Mesenteric fat pad (tissue), 1 donor: Measurements from ENCODE around the gene TFDP1. TPM values are rescaled to one million over a fixed set of nuclear protein-coding genes. Genes with fewer than 3 reads are reported as not detected.

Source experiments
- DNase-seq: peaks from one replicate; pipeline ENCODE4 v3.0.0-alpha.2; 2020; ENCODE audit warnings: low spot score
- total RNA-seq: library from RNA; stranded (reverse); fragmentation: NEBNext Ultra II Directional; extraction: Animal tissue kit (Norgen Biotek cat#: 25700); gene quantifications from one replicate; pipeline ENCODE4 v1.2.1, GENCODE V29; 2021
- donor health status: DM: yes; HTN: yes; CAD: no.

Gene TFDP1
- total RNA-seq, 1 donor from 2014 or later = 66.4 TPM

- peak; percentile 82 for DNase-seq
Measured at GRCh38 chr13:113548778-113549621, 35.6 kb upstream of the TFDP1 start.

- peak; percentile 47 for DNase-seq
Measured at GRCh38 chr13:113550453-113550852, 34.1 kb upstream of the TFDP1 start.

DNA sequence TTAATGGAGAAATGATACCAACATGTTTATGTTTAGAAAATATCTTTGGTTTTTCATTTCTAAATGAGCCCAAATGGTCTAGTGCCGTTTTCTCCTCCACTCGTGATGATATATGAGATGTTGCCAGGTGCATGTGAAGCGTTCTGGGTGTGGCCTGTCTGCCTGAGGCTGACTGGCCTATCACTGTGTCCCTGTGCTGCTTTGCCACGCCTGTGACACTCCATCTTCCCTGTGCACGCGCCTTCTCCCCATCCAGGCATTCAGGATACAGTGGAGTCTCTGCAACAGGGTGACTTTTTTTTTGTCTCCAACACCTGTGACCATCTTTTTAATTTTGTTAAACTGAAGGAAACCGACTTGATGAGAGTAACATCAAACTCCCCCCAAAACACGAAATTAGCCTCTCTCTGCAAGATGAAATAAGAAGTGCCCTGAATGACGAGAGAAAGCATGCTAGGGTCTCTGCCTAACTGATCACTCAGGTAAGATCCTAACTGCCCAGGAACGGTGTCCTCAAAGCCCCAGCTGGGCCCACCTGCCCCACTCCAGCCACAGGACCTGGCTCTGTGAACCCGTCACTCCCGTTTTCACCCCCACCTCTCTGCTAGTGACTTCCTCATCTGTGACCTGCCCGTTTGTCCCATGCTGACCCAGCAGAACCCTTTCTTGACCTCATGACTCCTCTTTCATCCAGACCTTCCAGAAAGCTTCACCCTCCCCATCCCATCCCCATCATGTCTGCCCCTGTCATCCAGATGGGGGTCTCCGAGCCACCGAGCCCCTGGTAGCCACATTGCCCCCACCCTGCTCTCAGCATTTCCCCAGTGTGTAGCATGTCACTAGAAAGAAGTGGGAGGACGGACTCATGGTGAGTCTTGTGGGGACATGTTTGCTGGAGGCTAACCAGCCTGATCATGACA is 33.2 kb upstream of the TFDP1 start:
- peak; percentile 59 for DNase-seq

DNA sequence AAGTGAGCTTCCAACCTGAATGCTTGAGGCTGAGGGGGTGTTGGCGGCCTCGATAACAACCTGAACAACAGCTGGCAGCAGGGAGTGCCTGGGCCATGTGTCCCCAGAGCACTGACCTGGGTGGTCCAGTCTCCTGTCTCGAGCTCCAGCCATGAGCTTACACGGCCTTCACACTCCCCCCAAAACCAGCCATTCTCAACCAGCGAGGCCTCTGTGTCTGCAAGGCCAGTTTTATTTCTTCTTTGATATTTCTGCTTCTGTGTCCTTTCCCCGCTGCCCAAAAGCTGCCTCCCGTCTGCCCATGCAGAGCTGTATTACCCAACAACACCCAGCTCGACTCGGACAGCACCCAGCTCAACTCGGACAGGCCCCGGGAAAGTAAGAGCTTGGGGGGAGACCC is 32.5 kb upstream of the TFDP1 start:
- peak; percentile 49 for DNase-seq

DNA sequence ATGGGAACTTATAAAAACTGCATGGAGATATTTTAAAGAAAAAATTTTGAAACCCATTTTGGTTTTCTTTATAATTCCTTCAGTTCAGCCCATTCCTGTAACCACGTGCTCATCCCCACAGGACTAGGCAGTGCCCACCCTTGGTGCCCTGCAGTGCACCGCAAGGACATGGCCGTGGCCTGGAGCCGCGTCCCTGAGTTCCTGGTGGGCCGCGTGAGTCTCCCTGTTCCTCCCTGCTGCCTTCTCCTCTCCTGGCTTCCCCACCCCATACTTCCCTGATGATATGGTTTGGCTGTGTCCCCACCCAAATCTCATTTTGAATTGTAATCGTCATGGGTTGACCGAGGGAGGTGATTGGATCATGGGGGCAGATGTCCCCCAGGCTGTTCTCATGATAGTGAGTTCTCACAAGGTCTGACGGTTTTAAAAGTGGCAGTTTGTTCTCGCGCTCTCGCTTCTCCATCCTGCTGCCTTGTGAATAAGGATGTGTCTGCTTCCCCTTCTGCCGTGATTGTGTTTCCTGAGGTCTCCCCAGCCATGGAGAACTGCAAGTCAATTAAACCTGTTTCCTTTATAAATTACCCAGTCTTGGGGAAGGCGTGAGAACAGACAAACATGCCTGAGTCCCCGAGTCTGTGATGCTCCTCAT is 31.6 kb upstream of the TFDP1 start:
- DNase-seq = peak; percentile 86

GRCh38 chr13:113553511-113554332 is 30.8 kb upstream of the TFDP1 start:
- DNase-seq = peak; percentile 68

DNA sequence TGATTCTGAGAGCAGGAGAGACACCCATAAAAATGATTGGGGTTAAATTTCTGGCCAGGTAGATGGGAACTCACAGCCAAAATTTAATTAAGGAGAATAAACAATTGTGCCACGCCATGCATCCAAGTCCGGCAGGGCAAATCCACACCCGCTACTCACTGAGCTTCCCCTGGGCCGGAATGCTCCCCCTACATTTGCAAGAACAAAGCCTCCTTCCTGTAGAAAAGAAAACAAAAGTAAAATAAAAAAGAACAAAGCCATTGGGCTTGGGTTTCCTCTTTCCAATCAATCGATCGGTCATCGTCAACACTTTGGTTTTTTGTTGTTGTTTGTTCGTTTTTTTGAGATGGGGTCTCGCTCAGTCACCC is 30.2 kb upstream of the TFDP1 start:
- DNase-seq = peak; percentile 45

DNA sequence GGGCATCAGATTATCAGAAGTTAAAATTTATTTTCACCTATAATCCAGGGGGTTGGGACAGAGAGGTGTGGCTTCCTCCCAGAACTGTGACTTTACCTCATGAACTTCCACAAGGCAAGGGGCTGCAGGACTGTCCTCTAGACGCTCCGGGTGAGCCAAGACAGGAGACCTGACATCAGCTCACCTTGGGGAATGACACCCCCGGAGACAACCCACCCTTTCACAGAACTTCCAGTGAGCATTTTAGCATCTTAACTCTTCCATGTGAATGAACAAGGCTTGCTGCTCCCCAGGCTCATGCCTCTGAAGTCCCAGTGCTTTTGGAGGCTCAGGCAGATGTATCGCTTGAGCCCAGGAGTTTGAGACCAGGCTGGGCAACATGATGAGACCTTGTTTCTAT is 29.4 kb upstream of the TFDP1 start:
- DNase-seq = peak; percentile 47

DNA sequence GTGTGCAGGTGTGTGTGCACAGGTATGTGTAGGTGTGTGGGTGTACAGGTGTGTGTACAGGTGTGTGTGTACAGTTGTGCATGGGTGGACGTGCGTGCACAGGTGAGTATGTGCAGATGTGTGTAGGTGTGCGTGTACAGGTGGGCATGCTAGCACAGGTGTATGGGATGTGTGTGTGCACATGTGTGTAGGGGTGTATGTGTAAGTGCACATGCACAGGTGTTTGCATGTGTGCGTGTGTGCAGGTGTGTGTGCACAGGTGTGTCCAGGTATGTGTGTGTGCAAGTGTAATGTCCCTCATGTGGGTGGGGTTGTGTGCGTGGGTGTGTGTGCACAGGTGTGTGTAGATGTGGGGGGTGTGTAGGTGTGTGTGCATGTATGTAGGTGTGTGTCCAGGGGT is 27.5 kb upstream of the TFDP1 start:
- peak; percentile 47 for DNase-seq

- DNase-seq = peak; percentile 30
Measured at GRCh38 chr13:113558461-113558860, 26.1 kb upstream of the TFDP1 start.

- peak; percentile 82 for DNase-seq
Measured at GRCh38 chr13:113559061-113559460, 25.5 kb upstream of the TFDP1 start.

DNA sequence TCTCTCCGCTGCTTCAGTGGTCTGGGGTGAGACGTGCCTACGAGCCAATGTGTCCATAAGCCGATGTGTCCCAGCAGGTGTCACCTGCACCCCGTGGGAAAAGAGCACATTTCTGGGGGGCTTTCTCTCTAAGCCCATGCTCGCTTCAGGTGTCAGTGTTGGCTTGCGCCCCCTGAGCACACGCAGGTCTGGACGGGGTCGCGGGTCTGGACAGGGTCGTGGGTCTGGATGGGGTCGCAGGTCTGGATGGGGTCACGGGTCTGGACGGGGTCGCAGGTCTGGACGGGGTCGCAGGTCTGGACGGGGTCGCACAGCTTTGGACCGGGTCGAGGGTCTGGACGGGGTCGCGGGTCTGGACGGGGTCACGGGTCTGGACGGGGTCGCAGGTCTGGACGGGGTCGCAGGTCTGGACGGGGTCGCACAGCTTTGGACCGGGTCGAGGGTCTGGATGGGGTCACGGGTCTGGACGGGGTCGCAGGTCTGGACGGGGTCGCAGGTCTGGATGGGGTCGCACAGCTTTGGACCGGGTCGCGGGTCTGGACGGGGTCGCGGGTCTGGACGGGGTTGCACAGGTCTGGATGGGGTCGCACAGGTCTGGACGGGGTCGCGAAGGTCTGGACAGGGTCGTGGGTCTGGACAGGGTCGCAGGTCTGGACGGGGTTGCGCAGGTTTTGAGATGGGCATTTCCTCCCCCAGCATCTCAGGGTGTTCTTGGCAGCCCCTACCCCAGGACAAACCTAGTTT is 24.5 kb upstream of the TFDP1 start:
- peak; percentile 51 for DNase-seq

DNA sequence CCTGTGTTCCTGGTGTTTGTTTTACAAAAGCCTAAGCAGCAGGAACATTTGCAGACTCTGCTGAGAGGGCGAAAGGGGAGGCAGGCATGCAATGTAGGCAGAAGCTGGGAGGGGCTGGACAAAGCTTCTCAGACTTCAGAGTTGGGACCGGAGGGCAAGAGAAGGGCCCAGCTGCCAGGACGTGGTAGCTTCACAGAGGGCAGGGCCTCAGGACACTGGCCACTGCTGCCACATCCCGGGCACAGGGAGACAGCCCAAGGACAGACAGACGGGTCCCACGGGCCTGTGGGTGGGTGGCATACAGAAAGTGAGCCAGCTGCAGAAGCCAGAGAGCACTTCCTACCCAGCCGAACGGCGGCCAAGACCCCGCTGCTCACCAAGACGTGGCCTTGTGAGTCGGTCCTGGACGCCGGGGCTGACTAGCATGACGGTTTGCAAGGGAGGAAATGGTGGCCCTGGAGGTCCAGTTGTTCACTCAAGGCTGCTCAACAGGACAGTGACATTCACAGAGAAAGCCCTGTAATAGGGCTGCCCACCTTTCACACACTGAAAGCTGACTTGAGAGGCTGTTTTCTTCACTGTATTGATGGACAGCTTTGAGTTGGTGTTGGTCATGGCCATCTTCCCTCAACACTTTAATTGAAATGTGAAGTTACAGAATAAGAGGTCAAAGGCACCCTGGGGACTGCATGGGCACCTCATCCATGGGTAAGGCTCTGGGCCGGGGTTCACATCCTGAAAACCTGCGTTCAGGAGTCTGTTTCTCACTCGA is 23.7 kb upstream of the TFDP1 start:
- DNase-seq = peak; percentile 86

DNA sequence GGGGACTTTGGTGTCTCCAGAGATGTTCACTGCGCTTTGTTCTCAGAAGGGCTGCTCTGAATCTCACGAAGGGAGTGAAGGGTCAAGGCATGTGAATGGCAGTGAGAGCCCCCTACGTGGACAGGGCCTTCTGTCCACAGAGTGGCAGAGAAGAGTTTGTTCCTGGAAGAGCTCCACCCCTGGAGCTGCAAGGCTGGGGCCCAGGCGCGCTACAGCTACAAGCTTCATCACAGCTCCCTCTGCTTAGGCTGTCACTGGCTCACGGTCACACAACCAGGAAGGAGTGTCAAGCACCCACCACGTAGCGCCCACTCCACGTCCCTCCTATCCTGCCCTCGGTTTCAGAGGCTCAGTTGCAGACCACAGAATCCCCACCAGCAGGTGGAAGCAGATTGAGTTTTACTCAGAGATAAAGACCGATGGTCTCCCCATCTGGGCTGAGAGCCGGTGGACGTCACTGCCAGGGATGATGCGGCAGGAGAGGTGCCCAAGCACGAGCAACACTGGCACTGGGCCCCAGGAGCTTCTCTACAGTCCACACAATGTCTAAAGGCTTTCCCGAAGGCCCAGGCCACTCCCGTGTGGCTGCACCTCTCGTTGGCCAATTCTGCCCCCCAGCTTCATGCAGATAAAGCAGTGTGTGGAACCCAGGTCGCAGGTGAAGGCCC is 23.0 kb upstream of the TFDP1 start:
- peak; percentile 60 for DNase-seq

- DNase-seq = peak; percentile 81
Measured at GRCh38 chr13:113562085-113562749, 22.3 kb upstream of the TFDP1 start.

DNA sequence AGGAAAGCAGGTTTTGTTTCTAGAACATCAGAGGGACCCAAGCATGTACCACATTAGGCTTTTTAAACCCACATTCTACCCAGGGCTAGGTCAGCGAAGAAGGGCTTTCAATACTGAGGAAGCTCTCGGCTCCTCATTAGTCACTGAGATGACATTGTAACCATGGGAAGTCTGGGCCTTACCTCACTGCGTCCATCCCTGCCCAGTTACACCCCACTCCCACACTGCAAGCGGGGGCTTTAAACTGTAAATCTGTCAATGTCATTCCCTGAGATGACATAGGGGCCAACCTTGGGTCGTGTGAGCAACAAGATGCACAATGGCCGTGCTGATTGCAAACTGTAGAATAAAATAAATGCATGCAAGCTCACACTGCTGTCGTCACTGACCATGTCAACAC is 21.7 kb upstream of the TFDP1 start:
- peak; percentile 30 for DNase-seq

GRCh38 chr13:113563511-113563910 is 21.0 kb upstream of the TFDP1 start:
- DNase-seq = peak; percentile 68
